GM23248 (cell line): ENCODE measurements around the gene TEX22.

Experiments used
- EZH2 ChIP-seq: fragments of 200-600 bp; sonication (generic); IDR thresholded peaks from 2 replicates; pipeline ENCODE4 v1.6.1; 2018; ENCODE audit warnings: antibody characterized with exemption, mild to moderate bottlenecking; ENCODE audit not compliant: insufficient read depth, poor library complexity, severe bottlenecking
- EZH2phosphoT487 ChIP-seq: fragments of 200-600 bp; sonication (generic); IDR thresholded peaks from 2 replicates; pipeline ENCODE4 v1.6.1; 2018; ENCODE audit warnings: antibody characterized with exemption, moderate library complexity, mild to moderate bottlenecking, low read depth; ENCODE audit not compliant: insufficient read depth

GRCh38 chr14:105366386-105367074, 31.8 kb upstream of the TEX22 start:
- TF ChIP-seq EZH2phosphoT487 = no peak
- no peak for TF ChIP-seq EZH2
